GM12878 (cell line): ENCODE measurements around the gene BNIP5. TPM values are rescaled to one million over a fixed set of nuclear protein-coding genes. Genes with fewer than 3 reads are reported as not detected.

Experiments used
- ATAC-seq: fragments of 200-7000 bp; cut with Tn5 transposase; 3 replicates; pipeline ENCODE4 v1.9.1; 2020; ENCODE audit warnings: mild to moderate bottlenecking, moderate library complexity
- BruUV-seq: library from RNA; stranded (reverse); fragments of 400-500 nt; replicated peaks from 2 replicates; lab custom pipeline; 2021; lab: Mats Ljungman, UMichigan
- CTCF ChIA-PET: fragments of 300-600 bp; sonication (Branson Sonifier 250); formaldehyde crosslinking; extraction: SDS; loops from one replicate; lab custom pipeline; 2021; ENCODE audit warnings: inconsistent platforms; lab: Yijun Ruan, JAX
- POLR2A ChIA-PET: fragments of 350-600 bp; formaldehyde crosslinking; extraction: SDS; loops from one replicate; lab custom pipeline; 2021; ENCODE audit warnings: inconsistent platforms; lab: Charles Lee
- RAD21 ChIA-PET: fragments of 300-600 bp; sonication (Branson Sonifier 250); formaldehyde crosslinking; loops from one replicate; lab custom pipeline; 2023; ENCODE audit warnings: antibody characterized with exemption; ENCODE audit not compliant: unreplicated experiment; lab: Charles Lee
- SMC1A ChIA-PET: fragments of 300-600 bp; sonication (Branson Sonifier 250); formaldehyde crosslinking; loops from one replicate; lab custom pipeline; 2023; ENCODE audit not compliant: unreplicated experiment, uncharacterized antibody; lab: Charles Lee
- DNase-seq: peaks from one replicate; pipeline ENCODE4 v3.0.0-alpha.2; 2011; ENCODE audit warnings: low read depth, low spot score
- FAIRE-seq: peaks from 3 replicates; lab custom pipeline; 2011; peaks lifted over from hg19 to GRCh38; lab: Jason Lieb, UNC
- H2AFZ ChIP-seq: 2 replicates; pipeline ENCODE4 v1.6.0; 2011; ENCODE audit warnings: low read depth, low read length, control low read depth; ENCODE audit not compliant: control insufficient read depth
- H3K27ac ChIP-seq: 2 replicates; pipeline ENCODE4 v1.5.1; 2011; ENCODE audit warnings: control low read depth; ENCODE audit not compliant: control insufficient read depth, insufficient read depth
- H3K27me3 ChIP-seq, 2 experiments: replicated peaks in 1 of 2; 2 replicates each; pipeline versions ENCODE4 v1.6.0 to v1.6.1; 2011; ENCODE audit warnings: low read length in 1 of 2; ENCODE audit not compliant: control insufficient read depth in 2 of 2, insufficient read depth in 2 of 2
- H3K36me3 ChIP-seq, 2 experiments: 2 replicates each; pipeline ENCODE4 v1.5.1; 2011; ENCODE audit warnings: low read length in 1 of 2; ENCODE audit not compliant: control insufficient read depth in 2 of 2, insufficient read depth in 2 of 2
- H3K4me1 ChIP-seq: 2 replicates; pipeline ENCODE4 v1.6.1; 2011; ENCODE audit warnings: mild to moderate bottlenecking, low read length, moderate library complexity, mixed read lengths; ENCODE audit not compliant: control insufficient read depth, insufficient read depth
- H3K4me2 ChIP-seq: 2 replicates; pipeline ENCODE4 v1.6.0; 2011; ENCODE audit warnings: control low read depth; ENCODE audit not compliant: control insufficient read depth, insufficient read depth
- H3K4me3 ChIP-seq: fragments of 200-600 bp; sonication (generic); 2 replicates; pipeline ENCODE4 v1.5.1; 2016
- H3K79me2 ChIP-seq: 2 replicates; pipeline ENCODE4 v1.6.0; 2011; ENCODE audit warnings: low read length; ENCODE audit not compliant: control insufficient read depth, insufficient read depth
- H3K9ac ChIP-seq: 2 replicates; pipeline ENCODE4 v1.8.0; 2011; ENCODE audit warnings: low read length, control low read depth, mixed read lengths; ENCODE audit not compliant: control insufficient read depth, insufficient read depth
- H3K9me3 ChIP-seq: replicated peaks from 3 replicates; pipeline ENCODE4 v1.5.1; 2011; ENCODE audit warnings: mild to moderate bottlenecking, low read length; ENCODE audit not compliant: control insufficient read depth, insufficient read depth
- H4K20me1 ChIP-seq: 2 replicates; pipeline ENCODE4 v1.6.0; 2011; ENCODE audit not compliant: control insufficient read depth, insufficient read depth
- ATF3 ChIP-seq: IDR thresholded peaks from 2 replicates; pipeline ENCODE4 v1.6.1; 2011; ENCODE audit warnings: low read depth, mild to moderate bottlenecking, low read length, moderate library complexity, borderline replicate concordance; ENCODE audit errors: extremely low read depth
- BACH1 ChIP-seq: fragments of 450-650 bp; IDR thresholded peaks from 2 replicates; pipeline ENCODE4 v1.6.1; 2017; ENCODE audit warnings: mild to moderate bottlenecking, borderline replicate concordance
- CHD2 ChIP-seq: IDR thresholded peaks from 2 replicates; pipeline ENCODE4 v1.6.1; 2011; ENCODE audit warnings: low read depth, low read length, improper control_type of control experiment, borderline replicate concordance
- CREM ChIP-seq: IDR thresholded peaks from 2 replicates; pipeline ENCODE4 v1.6.1; 2014; ENCODE audit warnings: antibody characterized with exemption, low read depth
- EED ChIP-seq: sonication (generic); IDR thresholded peaks from 2 replicates; pipeline ENCODE4 v1.6.1; 2016; ENCODE audit warnings: antibody characterized with exemption, low read depth
- GATAD2B ChIP-seq: fragments of 450-650 bp; conservative IDR thresholded peaks from 2 replicates; pipeline ENCODE4 v1.6.1; 2017; ENCODE audit warnings: low read depth, mild to moderate bottlenecking, moderate library complexity
- IKZF2 ChIP-seq, 2 experiments: fragments of 450-650 bp; IDR thresholded peaks; 2 replicates each; pipeline ENCODE4 v1.6.1; 2017; ENCODE audit warnings: mild to moderate bottlenecking in 2 of 2, moderate library complexity in 2 of 2
- NRF1 ChIP-seq: conservative IDR thresholded peaks from 2 replicates; pipeline ENCODE4 v1.6.1; 2011; ENCODE audit warnings: mild to moderate bottlenecking, low read depth, low read length, improper control_type of control experiment
- POU2F2 ChIP-seq: IDR thresholded peaks from 3 replicates; pipeline ENCODE4 v1.6.1; 2011; ENCODE audit warnings: low read depth, mild to moderate bottlenecking, low read length, borderline replicate concordance
- RCOR1 ChIP-seq: conservative IDR thresholded peaks from 2 replicates; pipeline ENCODE4 v1.6.1; 2012; ENCODE audit warnings: low read depth, low read length, improper control_type of control experiment
- SP1 ChIP-seq: IDR thresholded peaks from one replicate; pipeline ENCODE4 v1.6.1; 2011; ENCODE audit warnings: low read depth, low read length
- SPI1 ChIP-seq: IDR thresholded peaks from 2 replicates; pipeline ENCODE4 v1.6.1; 2011; ENCODE audit warnings: low read depth, mild to moderate bottlenecking, low read length, moderate library complexity, borderline replicate concordance; ENCODE audit not compliant: insufficient read depth
- SUPT20H ChIP-seq: IDR thresholded peaks from 2 replicates; pipeline ENCODE4 v1.6.1; 2011; ENCODE audit warnings: low read depth, mild to moderate bottlenecking, low read length, moderate library complexity, borderline replicate concordance; ENCODE audit not compliant: control insufficient read depth
- ZBTB40 ChIP-seq: fragments of 450-650 bp; IDR thresholded peaks from 2 replicates; pipeline ENCODE4 v1.6.1; 2016; ENCODE audit warnings: mild to moderate bottlenecking, moderate library complexity, borderline replicate concordance
- WGBS: methylation state at CpG from one replicate; pipeline ENCODE4 v1.1.6; 2016; ENCODE audit warnings: low lambda C conversion rate; ENCODE audit not compliant: insufficient replicate concordance, insufficient coverage; ENCODE audit errors: missing lambda C conversion rate; 5-methylcytosine and 5-hydroxymethylcytosine counted together
- in situ Hi-C: fragments of 300-500 bp; cut with MboI; formaldehyde crosslinking; loops from 9 replicates; pipeline ENCODE4 v1.14.3; 2018; ENCODE audit warnings: mixed read lengths
- intact Hi-C: fragments of 100-400 bp; cut with micrococcal nuclease; formaldehyde crosslinking; loops from one replicate; pipeline ENCODE4 v1.14.2; 2022; ENCODE audit not compliant: unreplicated experiment
- polyA plus RNA-seq, 11 experiments: library from polyadenylated mRNA; depleted of rRNA in 4 of 11; unstranded in 6 of 11; stranded (reverse) in 5 of 11; fragments of >200 nt; fragmentation: Nextera tagmentation in 4 of 11; fragmentation: Illumina TruSeq in 1 of 11; extraction: Ambion mirVana in 4 of 11; extraction: Trizol in 1 of 11; gene quantifications; 1 replicate in 1 of 11; 2 replicates in 10 of 11; pipeline versions ENCODE4 v1.2.1 to v1.2.3, GENCODE V29; 2011 to 2016; ENCODE audit warnings: inconsistent platforms in 2 of 11, missing spikeins in 2 of 11, low read depth in 1 of 11
- total RNA-seq, 4 experiments: library from RNA; depleted of rRNA in 3 of 4; stranded (reverse); fragments of >200 nt in 3 of 4; fragmentation: Illumina TruSeq in 1 of 4; extraction: Trizol in 1 of 4; gene quantifications; 2 replicates each; pipeline versions ENCODE4 v1.2.1 to v1.2.3, GENCODE V29; 2013 to 2021

BNIP5 gene
- total and polyA plus RNA-seq, 10 of the 15 experiments (the other 5 are each of a cell fraction or from before 2014, with no cell fraction given) = 0.02 to 0.68 (median 0.05) TPM; not detected in 2

- BruUV-seq = no TSS peak
- 75% methylated on average over 5 of the region's 5 CpGs for WGBS
- H2AFZ ChIP-seq = no peak overlapping the region
- no peaks in the 10 kb centered on the region for H3K9me3 ChIP-seq
- in situ Hi-C loops (no loop called here), intact Hi-C loops (no loop called here)
- no peak overlapping the region for H3K9ac ChIP-seq
- no peak overlapping the region for H3K4me2 ChIP-seq
- no peaks in the 10 kb centered on the region for H4K20me1 ChIP-seq
- ChIA-PET CTCF (interaction anchor here (1.6 kb wide), 1 partner anchor 15 kb away, joined by 3 read pairs; no protein-coding TSS in a partner anchor), RAD21 (no interaction called here), POLR2A (no interaction called here)
- H3K27ac ChIP-seq = no peak overlapping the region
- peaks cover 0 to 2% of the 10 kb centered on the region in 2 experiments; a peak in 2 of 4 replicates for H3K27me3 ChIP-seq
- FAIRE-seq (no peak), ATAC-seq (no peak), DNase-seq (no peak)
- H3K4me3 ChIP-seq = no peak overlapping the region
- H3K36me3 ChIP-seq = no peaks in the 10 kb centered on the region
- TF ChIP-seq IKZF2 (IDR thresholded peaks at IDR 0.05) = no peak
- TF ChIP-seq EED = no peak
- no peak for TF ChIP-seq CHD2
- TF ChIP-seq BACH1 = no peak
- no peak for TF ChIP-seq SPI1
- no peak for TF ChIP-seq ATF3
- no peak for TF ChIP-seq GATAD2B
- no peak for TF ChIP-seq CREM
- no peak for TF ChIP-seq SUPT20H
- TF ChIP-seq POU2F2 = no peak
- no peak for TF ChIP-seq SP1
- TF ChIP-seq NRF1 = no peak
- no peak for TF ChIP-seq RCOR1
- no peak for TF ChIP-seq ZBTB40
- TF ChIP-seq, all 136 proteins: peak for 0
- H3K79me2 ChIP-seq = no peaks in the 10 kb centered on the region
- SMC1A ChIA-PET = no interaction called here
- no peaks in the 10 kb centered on the region for H3K4me1 ChIP-seq
Observed at GRCh38 chr6:36273067-36273466, 63.6 kb downstream of the BNIP5 start.
